Measurements from ENCODE around the gene CYLD.

Gene CYLD

DNA sequence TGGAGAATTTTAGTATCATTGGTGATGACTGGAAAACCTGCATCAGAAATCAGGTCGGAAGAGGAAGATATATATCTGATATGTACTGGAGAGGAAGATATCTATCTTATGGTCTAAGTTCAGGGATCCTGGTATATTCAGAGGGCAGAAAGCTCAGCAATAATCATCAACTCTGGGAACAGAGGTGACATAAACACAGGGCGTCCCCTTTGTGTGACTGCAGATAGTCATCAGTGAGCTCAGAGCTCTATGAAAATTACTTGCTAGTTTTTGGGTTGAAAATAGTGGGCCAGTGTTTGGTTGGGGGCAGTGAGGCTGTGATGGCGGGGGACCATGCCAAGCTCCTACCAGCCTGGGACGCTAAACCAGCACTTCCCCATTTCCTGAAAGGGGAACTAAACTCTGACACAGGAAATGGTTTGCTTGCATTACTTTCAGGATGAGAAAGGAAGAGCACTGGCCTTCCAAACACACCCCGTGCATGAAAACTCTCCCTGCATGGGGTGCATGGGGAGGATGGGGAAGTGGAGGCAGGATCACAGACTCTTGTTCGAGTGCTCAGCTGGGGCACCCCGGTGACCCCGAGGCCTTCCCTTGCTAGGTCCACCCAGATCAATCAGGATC lies 32.7 kb upstream of the CYLD start:
- Histone ChIP-seq H2AFZ (ENCODE audit: low read length) (no peak overlapping the region), H3K9me3 (replicated peaks; ENCODE audit: insufficient read depth, low read length) (no peaks in the 10 kb centered on the region), H3K4me2 (ENCODE audit: low read depth, low read length) (no peak overlapping the region), H3K9me2 (replicated peaks; ENCODE audit: insufficient read depth, low read length) (no peaks in the 10 kb centered on the region), H3F3A (ENCODE audit: insufficient read depth, low read length) (no peaks in the 10 kb centered on the region), H4K20me1 (ENCODE audit: insufficient read depth, low read length) (no peaks in the 10 kb centered on the region), H3K27ac (ENCODE audit: low read length) (no peak overlapping the region), H3K4me3 (ENCODE audit: low read length) (no peak overlapping the region), H3K9ac (ENCODE audit: low read length) (no peak overlapping the region), H3K27me3 (replicated peaks; ENCODE audit: insufficient read depth, low read length) (no peaks in the 10 kb centered on the region), H3K79me2 (ENCODE audit: low read length) (no peaks in the 10 kb centered on the region), H3K4me1 (ENCODE audit: low read length) (peaks cover 8% of the 10 kb centered on the region), H3K36me3 (replicated peaks; ENCODE audit: insufficient read depth, low read length) (no peaks in the 10 kb centered on the region)
- TF ChIP-seq EZH2 (optimal IDR thresholded peaks at IDR 0.05; ENCODE audit: low read depth, low read length): no peak
- TF ChIP-seq, protein P1, sequence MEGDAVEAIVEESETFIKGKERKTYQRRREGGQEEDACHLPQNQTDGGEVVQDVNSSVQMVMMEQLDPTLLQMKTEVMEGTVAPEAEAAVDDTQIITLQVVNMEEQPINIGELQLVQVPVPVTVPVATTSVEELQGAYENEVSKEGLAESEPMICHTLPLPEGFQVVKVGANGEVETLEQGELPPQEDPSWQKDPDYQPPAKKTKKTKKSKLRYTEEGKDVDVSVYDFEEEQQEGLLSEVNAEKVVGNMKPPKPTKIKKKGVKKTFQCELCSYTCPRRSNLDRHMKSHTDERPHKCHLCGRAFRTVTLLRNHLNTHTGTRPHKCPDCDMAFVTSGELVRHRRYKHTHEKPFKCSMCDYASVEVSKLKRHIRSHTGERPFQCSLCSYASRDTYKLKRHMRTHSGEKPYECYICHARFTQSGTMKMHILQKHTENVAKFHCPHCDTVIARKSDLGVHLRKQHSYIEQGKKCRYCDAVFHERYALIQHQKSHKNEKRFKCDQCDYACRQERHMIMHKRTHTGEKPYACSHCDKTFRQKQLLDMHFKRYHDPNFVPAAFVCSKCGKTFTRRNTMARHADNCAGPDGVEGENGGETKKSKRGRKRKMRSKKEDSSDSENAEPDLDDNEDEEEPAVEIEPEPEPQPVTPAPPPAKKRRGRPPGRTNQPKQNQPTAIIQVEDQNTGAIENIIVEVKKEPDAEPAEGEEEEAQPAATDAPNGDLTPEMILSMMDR (IDR thresholded peaks at IDR 0.05; ENCODE audit: low read length): no peak
- no peak for TF ChIP-seq EZH2phosphoT487 (IDR thresholded peaks at IDR 0.05; ENCODE audit: low read length)
- no peak for DNase-seq

DNA sequence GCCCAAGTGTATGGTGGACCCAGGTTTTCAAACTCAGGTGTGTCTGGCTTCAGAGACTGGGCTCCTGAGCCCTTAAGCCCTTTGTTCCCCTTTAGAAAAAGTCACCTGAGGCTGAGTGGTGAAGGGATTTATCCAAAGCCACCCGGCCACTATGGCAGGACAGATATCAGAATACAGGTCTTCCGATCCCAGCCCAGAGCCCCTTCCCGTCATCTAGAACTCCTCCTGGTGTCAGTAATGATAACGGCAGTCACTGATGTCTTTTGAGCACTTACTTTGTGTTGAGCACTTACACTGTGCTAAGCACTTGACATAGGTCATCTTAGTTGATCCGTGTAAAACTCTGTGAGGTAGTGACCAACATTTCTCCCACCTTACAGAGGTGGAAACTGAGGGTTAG lies 31.9 kb upstream of the CYLD start:
- H3K36me3 ChIP-seq (replicated peaks; ENCODE audit: insufficient read depth, low read length): no peaks in the 10 kb centered on the region
- no peak overlapping the region for H3K9ac ChIP-seq (ENCODE audit: low read length)
- H2AFZ ChIP-seq (ENCODE audit: low read length): no peak overlapping the region
- no peaks in the 10 kb centered on the region for H3K27me3 ChIP-seq (replicated peaks; ENCODE audit: insufficient read depth, low read length)
- H3F3A ChIP-seq (ENCODE audit: insufficient read depth, low read length): no peaks in the 10 kb centered on the region
- H3K9me2 ChIP-seq (replicated peaks; ENCODE audit: insufficient read depth, low read length): no peaks in the 10 kb centered on the region
- no peak overlapping the region for H3K27ac ChIP-seq (ENCODE audit: low read length)
- H4K20me1 ChIP-seq (ENCODE audit: insufficient read depth, low read length): no peaks in the 10 kb centered on the region
- no peaks in the 10 kb centered on the region for H3K9me3 ChIP-seq (replicated peaks; ENCODE audit: insufficient read depth, low read length)
- H3K4me1 ChIP-seq (ENCODE audit: low read length): peaks cover 8% of the 10 kb centered on the region
- H3K79me2 ChIP-seq (ENCODE audit: low read length): no peaks in the 10 kb centered on the region
- no peak for DNase-seq
- H3K4me2 ChIP-seq (ENCODE audit: low read depth, low read length): no peak overlapping the region
- TF ChIP-seq, protein P1 (IDR thresholded peaks at IDR 0.05; ENCODE audit: low read length): no peak
- TF ChIP-seq EZH2 (optimal IDR thresholded peaks at IDR 0.05; ENCODE audit: low read depth, low read length) (no peak), EZH2phosphoT487 (IDR thresholded peaks at IDR 0.05; ENCODE audit: low read length) (no peak)
- no peak overlapping the region for H3K4me3 ChIP-seq (ENCODE audit: low read length)

DNA sequence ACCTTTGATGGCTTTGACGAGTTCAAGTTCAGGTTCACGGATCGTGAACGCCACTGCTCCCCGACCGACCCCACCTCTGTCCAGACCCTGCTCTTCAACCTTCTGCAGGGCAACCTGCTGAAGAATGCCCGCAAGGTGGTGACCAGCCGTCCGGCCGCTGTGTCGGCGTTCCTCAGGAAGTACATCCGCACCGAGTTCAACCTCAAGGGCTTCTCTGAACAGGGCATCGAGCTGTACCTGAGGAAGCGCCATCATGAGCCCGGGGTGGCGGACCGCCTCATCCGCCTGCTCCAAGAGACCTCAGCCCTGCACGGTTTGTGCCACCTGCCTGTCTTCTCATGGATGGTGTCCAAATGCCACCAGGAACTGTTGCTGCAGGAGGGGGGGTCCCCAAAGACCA lies 30.8 kb upstream of the CYLD start:
- H3K27me3 ChIP-seq (replicated peaks; ENCODE audit: insufficient read depth, low read length): no peaks in the 10 kb centered on the region
- H3K9ac ChIP-seq (ENCODE audit: low read length): no peak overlapping the region
- DNase-seq: no peak
- no peaks in the 10 kb centered on the region for H4K20me1 ChIP-seq (ENCODE audit: insufficient read depth, low read length)
- H3K9me3 ChIP-seq (replicated peaks; ENCODE audit: insufficient read depth, low read length): no peaks in the 10 kb centered on the region
- H3F3A ChIP-seq (ENCODE audit: insufficient read depth, low read length): no peaks in the 10 kb centered on the region
- H3K36me3 ChIP-seq (replicated peaks; ENCODE audit: insufficient read depth, low read length): no peaks in the 10 kb centered on the region
- H3K4me2 ChIP-seq (ENCODE audit: low read depth, low read length): no peak overlapping the region
- H3K79me2 ChIP-seq (ENCODE audit: low read length): no peaks in the 10 kb centered on the region
- no peaks in the 10 kb centered on the region for H3K9me2 ChIP-seq (replicated peaks; ENCODE audit: insufficient read depth, low read length)
- H3K4me3 ChIP-seq (ENCODE audit: low read length): no peak overlapping the region
- no peak for TF ChIP-seq EZH2phosphoT487 (IDR thresholded peaks at IDR 0.05; ENCODE audit: low read length)
- peaks cover 8% of the 10 kb centered on the region for H3K4me1 ChIP-seq (ENCODE audit: low read length)
- H3K27ac ChIP-seq (ENCODE audit: low read length): no peak overlapping the region
- no peak overlapping the region for H2AFZ ChIP-seq (ENCODE audit: low read length)

DNA sequence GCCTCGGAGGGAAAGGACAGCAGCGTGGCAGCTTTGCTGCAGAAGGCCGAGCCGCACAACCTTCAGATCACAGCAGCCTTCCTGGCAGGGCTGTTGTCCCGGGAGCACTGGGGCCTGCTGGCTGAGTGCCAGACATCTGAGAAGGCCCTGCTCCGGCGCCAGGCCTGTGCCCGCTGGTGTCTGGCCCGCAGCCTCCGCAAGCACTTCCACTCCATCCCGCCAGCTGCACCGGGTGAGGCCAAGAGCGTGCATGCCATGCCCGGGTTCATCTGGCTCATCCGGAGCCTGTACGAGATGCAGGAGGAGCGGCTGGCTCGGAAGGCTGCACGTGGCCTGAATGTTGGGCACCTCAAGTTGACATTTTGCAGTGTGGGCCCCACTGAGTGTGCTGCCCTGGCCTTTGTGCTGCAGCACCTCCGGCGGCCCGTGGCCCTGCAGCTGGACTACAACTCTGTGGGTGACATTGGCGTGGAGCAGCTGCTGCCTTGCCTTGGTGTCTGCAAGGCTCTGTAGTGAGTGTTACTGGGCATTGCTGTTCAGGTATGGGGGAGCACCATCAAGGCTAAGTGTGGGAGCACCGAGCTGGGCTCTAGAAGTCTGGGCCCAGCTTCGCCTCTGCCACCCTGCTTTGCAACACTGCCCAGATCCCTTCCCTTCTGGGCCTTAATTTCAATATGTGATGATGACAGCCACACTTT lies 29.9 kb upstream of the CYLD start:
- no peaks in the 10 kb centered on the region for H3K36me3 ChIP-seq (replicated peaks; ENCODE audit: insufficient read depth, low read length)
- H4K20me1 ChIP-seq (ENCODE audit: insufficient read depth, low read length): no peaks in the 10 kb centered on the region
- H3K79me2 ChIP-seq (ENCODE audit: low read length): no peaks in the 10 kb centered on the region
- H3K4me2 ChIP-seq (ENCODE audit: low read depth, low read length): no peak overlapping the region
- H3K27ac ChIP-seq (ENCODE audit: low read length): no peak overlapping the region
- H3K9me3 ChIP-seq (replicated peaks; ENCODE audit: insufficient read depth, low read length): no peaks in the 10 kb centered on the region
- H3K4me3 ChIP-seq (ENCODE audit: low read length): no peak overlapping the region
- H3K4me1 ChIP-seq (ENCODE audit: low read length): peaks cover 8% of the 10 kb centered on the region
- no peaks in the 10 kb centered on the region for H3K27me3 ChIP-seq (replicated peaks; ENCODE audit: insufficient read depth, low read length)
- H3K9ac ChIP-seq (ENCODE audit: low read length): no peak overlapping the region
- no peak overlapping the region for H2AFZ ChIP-seq (ENCODE audit: low read length)
- TF ChIP-seq, protein P1 (IDR thresholded peaks at IDR 0.05; ENCODE audit: low read length): no peak
- TF ChIP-seq EZH2 (optimal IDR thresholded peaks at IDR 0.05; ENCODE audit: low read depth, low read length): no peak
- TF ChIP-seq EZH2phosphoT487 (IDR thresholded peaks at IDR 0.05; ENCODE audit: low read length): no peak
- DNase-seq: no peak
- no peaks in the 10 kb centered on the region for H3F3A ChIP-seq (ENCODE audit: insufficient read depth, low read length)
- H3K9me2 ChIP-seq (replicated peaks; ENCODE audit: insufficient read depth, low read length): no peaks in the 10 kb centered on the region

All from MM.1S (cell line).